Endometrium (tissue), 2 donors: Measurements from ENCODE around the gene CYP2E1.
"Not testable (repeated sequence)": the region's sequence is repeated elsewhere in the genome, so short reads cannot be mapped to it uniquely, and the experiment has no call there.

Experiments used
- FAIRE-seq: peaks from 2 replicates; lab custom pipeline; 2012; peaks lifted over from hg19 to GRCh38; lab: Jason Lieb, UNC
- donor health status: control.
- donor health status: control.

Gene CYP2E1

GRCh38 chr10:133526957-133527588 lies at the start of gene CYP2E1:
Gene CYP2E1, plus strand, starts transcription at chr10:133527363. Its CDS starts 33 bp downstream, at chr10:133527396.
- FAIRE-seq, result no peak

- no peak for FAIRE-seq
Observed at GRCh38 chr10:133481086-133481643, 46.0 kb upstream of the CYP2E1 start.

- no peak for FAIRE-seq
Observed at GRCh38 chr10:133481657-133482056, 45.5 kb upstream of the CYP2E1 start.

- FAIRE-seq, result no peak
Observed at GRCh38 chr10:133484818-133485217, 42.3 kb upstream of the CYP2E1 start.

- no peak for FAIRE-seq
Observed at GRCh38 chr10:133487085-133487484, 40.1 kb upstream of the CYP2E1 start.

GRCh38 chr10:133488354-133488753 lies 38.8 kb upstream of the CYP2E1 start:
- no peak for FAIRE-seq

GRCh38 chr10:133489816-133490588 lies 37.2 kb upstream of the CYP2E1 start:
- no peak for FAIRE-seq

- not testable (repeated sequence) for FAIRE-seq
Observed at GRCh38 chr10:133493562-133493961, 33.6 kb upstream of the CYP2E1 start.

GRCh38 chr10:133497363-133497762 lies 29.8 kb upstream of the CYP2E1 start:
- FAIRE-seq, result not testable (repeated sequence)

- not testable (repeated sequence) for FAIRE-seq
Observed at GRCh38 chr10:133499176-133499575, 28.0 kb upstream of the CYP2E1 start.

- FAIRE-seq, result not testable (repeated sequence)
Observed at GRCh38 chr10:133500897-133501296, 26.3 kb upstream of the CYP2E1 start.

- FAIRE-seq, result no peak
Observed at GRCh38 chr10:133509700-133510099, 17.5 kb upstream of the CYP2E1 start.

GRCh38 chr10:133511408-133511807 lies 15.8 kb upstream of the CYP2E1 start:
- no peak for FAIRE-seq

- no peak for FAIRE-seq
Observed at GRCh38 chr10:133511907-133512528, 15.1 kb upstream of the CYP2E1 start.

- FAIRE-seq, result no peak
Observed at GRCh38 chr10:133515471-133515870, 11.7 kb upstream of the CYP2E1 start.

- no peak for FAIRE-seq
Observed at GRCh38 chr10:133516057-133516456, 11.1 kb upstream of the CYP2E1 start.

GRCh38 chr10:133518517-133518916 lies 8.6 kb upstream of the CYP2E1 start:
- FAIRE-seq, result not testable (repeated sequence)

GRCh38 chr10:133520193-133520738 lies 6.9 kb upstream of the CYP2E1 start:
- no peak for FAIRE-seq

GRCh38 chr10:133523631-133524203 lies 3.4 kb upstream of the CYP2E1 start:
- FAIRE-seq, result no peak

- FAIRE-seq, result no peak
Observed at GRCh38 chr10:133525444-133525843, 1.7 kb upstream of the CYP2E1 start.

GRCh38 chr10:133527771-133528271 lies 658 bp downstream of the CYP2E1 start:
- no peak for FAIRE-seq

- no peak for FAIRE-seq
Observed at GRCh38 chr10:133528296-133528844, 1.2 kb downstream of the CYP2E1 start.
